ENCODE measurements around the gene ANKFN1. TPM values are rescaled to one million over a fixed set of nuclear protein-coding genes. Genes with fewer than 3 reads are reported as not detected.

Gene ANKFN1
- total and polyA plus RNA-seq, 10 of the 15 experiments (the other 5 are each of a cell fraction or from before 2014, with no cell fraction given), result 0.19 TPM; not detected in 9

- no peak overlapping the region for H3K27ac ChIP-seq (ENCODE audit: control insufficient read depth, insufficient read depth)
- BruUV-seq (replicated peaks), result no TSS peak
- 0% methylated on average over 3 of the region's 3 CpGs for WGBS (ENCODE audit: insufficient coverage, insufficient replicate concordance, low lambda C conversion rate, missing lambda C conversion rate)
- ChIA-PET POLR2A (no interaction called here), RAD21 (ENCODE audit: unreplicated experiment) (interaction anchor here (1.4 kb wide), 1 partner anchor 34 kb away, joined by 3 read pairs; no protein-coding TSS in a partner anchor), CTCF (interaction anchor here (0.7 to 1.7 kb wide), 9 partner anchors 9 to 793 kb away, joined by 3 to 7 read pairs (median 5); no protein-coding TSS in a partner anchor), SMC1A (ENCODE audit: uncharacterized antibody, unreplicated experiment) (interaction anchor here (0.7 to 1.0 kb wide), 2 partner anchors 16 to 549 kb away, joined by 3 read pairs; no protein-coding TSS in a partner anchor)
- peak; percentile 2 for DNase-seq (ENCODE audit: low read depth, low spot score)
- intact Hi-C loops (cut with micrococcal nuclease; ENCODE audit: unreplicated experiment) (loop anchor here (10.0 kb wide), 1 partner anchor 195 kb away; no protein-coding TSS in a partner anchor), in situ Hi-C loops (cut with MboI) (no loop called here)
- no peak overlapping the region for H3K9ac ChIP-seq (ENCODE audit: control insufficient read depth, insufficient read depth, low read length)
- H3K27me3 ChIP-seq (replicated peaks in 1 of 2; ENCODE audit: control insufficient read depth in 2 of 2, insufficient read depth in 2 of 2, low read length in 1 of 2), result no peaks in the 10 kb centered on the region
- no peak for FAIRE-seq
- H3K79me2 ChIP-seq (ENCODE audit: control insufficient read depth, insufficient read depth, low read length), result no peaks in the 10 kb centered on the region
- no peaks in the 10 kb centered on the region for H3K4me1 ChIP-seq (ENCODE audit: control insufficient read depth, insufficient read depth, low read length)
- no peaks in the 10 kb centered on the region for H3K36me3 ChIP-seq (ENCODE audit: control insufficient read depth in 2 of 2, insufficient read depth in 2 of 2, low read length in 1 of 2)
- H4K20me1 ChIP-seq (ENCODE audit: control insufficient read depth, insufficient read depth), result no peaks in the 10 kb centered on the region
- no peaks in the 10 kb centered on the region for H3K9me3 ChIP-seq (replicated peaks; ENCODE audit: control insufficient read depth, insufficient read depth, low read length)
- TF ChIP-seq, protein P1, sequence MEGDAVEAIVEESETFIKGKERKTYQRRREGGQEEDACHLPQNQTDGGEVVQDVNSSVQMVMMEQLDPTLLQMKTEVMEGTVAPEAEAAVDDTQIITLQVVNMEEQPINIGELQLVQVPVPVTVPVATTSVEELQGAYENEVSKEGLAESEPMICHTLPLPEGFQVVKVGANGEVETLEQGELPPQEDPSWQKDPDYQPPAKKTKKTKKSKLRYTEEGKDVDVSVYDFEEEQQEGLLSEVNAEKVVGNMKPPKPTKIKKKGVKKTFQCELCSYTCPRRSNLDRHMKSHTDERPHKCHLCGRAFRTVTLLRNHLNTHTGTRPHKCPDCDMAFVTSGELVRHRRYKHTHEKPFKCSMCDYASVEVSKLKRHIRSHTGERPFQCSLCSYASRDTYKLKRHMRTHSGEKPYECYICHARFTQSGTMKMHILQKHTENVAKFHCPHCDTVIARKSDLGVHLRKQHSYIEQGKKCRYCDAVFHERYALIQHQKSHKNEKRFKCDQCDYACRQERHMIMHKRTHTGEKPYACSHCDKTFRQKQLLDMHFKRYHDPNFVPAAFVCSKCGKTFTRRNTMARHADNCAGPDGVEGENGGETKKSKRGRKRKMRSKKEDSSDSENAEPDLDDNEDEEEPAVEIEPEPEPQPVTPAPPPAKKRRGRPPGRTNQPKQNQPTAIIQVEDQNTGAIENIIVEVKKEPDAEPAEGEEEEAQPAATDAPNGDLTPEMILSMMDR (IDR thresholded peaks at IDR 0.05 in 2 of 3, conservative IDR thresholded peaks at IDR 0.05 in 1 of 3; ENCODE audit: control insufficient read depth in 2 of 3, extremely low read depth in 1 of 3, insufficient read depth in 1 of 3, low read depth in 3 of 3, low read length in 3 of 3), result peak; percentile 47 to 57 (median 48); a peak in 5 of 6 replicates
- TF ChIP-seq REST (IDR thresholded peaks at IDR 0.05; ENCODE audit: low read depth, low read length) (no peak), MTA3 (IDR thresholded peaks at IDR 0.05; ENCODE audit: borderline replicate concordance, low read length) (no peak), RAD21 (IDR thresholded peaks at IDR 0.05; ENCODE audit: insufficient read depth, low read depth, low read length) (peak; percentile 56), SMC3 (IDR thresholded peaks at IDR 0.05; ENCODE audit: borderline replicate concordance, low read length) (peak; percentile 37; the same call in 1 of the 2 replicates)
- no peak overlapping the region for H3K4me3 ChIP-seq
- no peak overlapping the region for H2AFZ ChIP-seq (ENCODE audit: control insufficient read depth, low read depth, low read length)
- ATAC-seq, result peak; percentile 77
- no peak overlapping the region for H3K4me2 ChIP-seq (ENCODE audit: control insufficient read depth, insufficient read depth)
Measured at GRCh38 chr17:56319531-56319930, 166.3 kb downstream of the ANKFN1 start.
